Measurements from ENCODE around the gene CXCL12. TPM values are rescaled to one million over a fixed set of nuclear protein-coding genes. Genes with fewer than 3 reads are reported as not detected.

Gene CXCL12
- total RNA-seq, 1 donor from 2014 or later: 137 TPM

GRCh38 chr10:44364566-44364965, 20.3 kb downstream of the CXCL12 start:
- Mint-ChIP-seq H3K4me3 (no peak overlapping the region), H3K36me3 (no peaks in the 10 kb centered on the region), H3K27ac (no peak overlapping the region), H3K27me3 (peaks cover 7% of the 10 kb centered on the region), H3K4me1 (ENCODE audit: unreplicated experiment) (no peaks in the 10 kb centered on the region), H3K9me3 (no peaks in the 10 kb centered on the region)
- no peak for DNase-seq (ENCODE audit: extremely low spot score, unreplicated experiment)
- TF ChIP-seq CTCF (conservative IDR thresholded peaks at IDR 0.05): no peak

GRCh38 chr10:44363716-44364115, 21.2 kb downstream of the CXCL12 start:
- Mint-ChIP-seq H3K4me3 (no peak overlapping the region), H3K4me1 (ENCODE audit: unreplicated experiment) (no peaks in the 10 kb centered on the region), H3K9me3 (no peaks in the 10 kb centered on the region), H3K27me3 (peaks cover 3% of the 10 kb centered on the region), H3K36me3 (no peaks in the 10 kb centered on the region), H3K27ac (no peak overlapping the region)
- no peak for DNase-seq (ENCODE audit: extremely low spot score, unreplicated experiment)
- no peak for TF ChIP-seq CTCF (conservative IDR thresholded peaks at IDR 0.05)

- H3K9me3 Mint-ChIP-seq: no peaks in the 10 kb centered on the region
- DNase-seq (ENCODE audit: extremely low spot score, unreplicated experiment): no peak
- peaks cover 3% of the 10 kb centered on the region for H3K4me1 Mint-ChIP-seq (ENCODE audit: unreplicated experiment)
- no peak overlapping the region for H3K27ac Mint-ChIP-seq
- peaks cover 6% of the 10 kb centered on the region for H3K27me3 Mint-ChIP-seq
- H3K4me3 Mint-ChIP-seq: no peak overlapping the region
- no peaks in the 10 kb centered on the region for H3K36me3 Mint-ChIP-seq
- no peak for TF ChIP-seq CTCF (conservative IDR thresholded peaks at IDR 0.05)
These were observed 21.8 kb downstream of the CXCL12 start for GRCh38 chr10:44362866-44363711.

- Mint-ChIP-seq H3K27ac (no peak overlapping the region), H3K4me3 (no peak overlapping the region), H3K4me1 (ENCODE audit: unreplicated experiment) (peaks cover 4% of the 10 kb centered on the region), H3K9me3 (no peaks in the 10 kb centered on the region), H3K27me3 (peaks cover 8% of the 10 kb centered on the region), H3K36me3 (no peaks in the 10 kb centered on the region)
- no peak for DNase-seq (ENCODE audit: extremely low spot score, unreplicated experiment)
- TF ChIP-seq CTCF (conservative IDR thresholded peaks at IDR 0.05): no peak
These were observed 23.8 kb downstream of the CXCL12 start for GRCh38 chr10:44361109-44361508.

- Mint-ChIP-seq H3K36me3 (no peaks in the 10 kb centered on the region), H3K4me1 (ENCODE audit: unreplicated experiment) (peaks cover 4% of the 10 kb centered on the region), H3K27ac (no peak overlapping the region)
These were observed 26.7 kb downstream of the CXCL12 start for GRCh38 chr10:44358080-44358771.

More at GRCh38 chr10:44358080-44358771, 26.7 kb downstream of the CXCL12 start:
- H3K27me3 Mint-ChIP-seq: peaks cover 8% of the 10 kb centered on the region
- no peak for TF ChIP-seq CTCF (conservative IDR thresholded peaks at IDR 0.05)
- no peaks in the 10 kb centered on the region for H3K9me3 Mint-ChIP-seq
- no peak overlapping the region for H3K4me3 Mint-ChIP-seq
- no peak for DNase-seq (ENCODE audit: extremely low spot score, unreplicated experiment)
